Left forelimb (tissue), 1 donor: ENCODE data around the gene SPRR1A.

Experiments used
- DNase-seq: peaks from one replicate; pipeline ENCODE4 v3.0.0-alpha.2; 2018; ENCODE audit warnings: low spot score

The SPRR1A gene

DNA sequence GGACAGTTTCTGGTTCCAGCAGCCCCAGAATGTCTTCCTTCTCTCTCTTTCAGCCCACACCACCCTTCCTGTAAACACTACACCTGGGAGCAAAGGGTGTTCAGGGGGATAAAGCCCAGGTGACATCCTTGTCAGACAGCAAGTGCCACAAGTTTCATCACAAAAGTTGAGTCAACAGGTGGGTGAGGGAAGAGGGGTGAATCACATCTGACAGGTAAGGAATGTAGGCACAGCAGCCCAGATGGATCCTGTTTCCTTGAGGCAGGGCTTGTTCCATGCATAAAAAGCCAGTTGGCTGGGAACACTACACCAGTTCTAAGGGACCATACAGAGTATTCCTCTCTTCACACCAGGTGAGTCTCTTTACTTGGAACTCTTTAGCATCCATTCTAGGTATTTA is 47.0 kb downstream of the SPRR1A start, which contains the start of gene SPRR1B:
SPRR1B (plus strand) TSS at position 309 of the 400 bp plus-strand sequence. CDS start 1,143 bp downstream, outside the sequence.
- DNase-seq = no peak

DNA sequence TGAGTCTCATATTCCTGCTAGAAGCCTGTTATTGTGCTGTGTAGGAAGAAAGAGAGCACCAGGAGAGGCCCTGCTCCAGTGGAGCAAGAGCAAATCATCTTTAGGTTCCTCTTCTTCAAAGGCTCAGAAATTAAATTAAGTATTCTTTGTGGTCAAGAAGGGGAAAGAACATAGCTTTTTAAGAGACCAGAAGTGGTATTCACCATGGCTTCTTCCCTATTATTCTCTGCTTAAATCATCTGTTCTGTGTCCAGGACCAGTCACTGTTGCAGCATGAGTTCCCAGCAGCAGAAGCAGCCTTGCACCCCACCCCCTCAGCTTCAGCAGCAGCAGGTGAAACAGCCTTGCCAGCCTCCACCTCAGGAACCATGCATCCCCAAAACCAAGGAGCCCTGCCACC is 48.2 kb downstream of the SPRR1A start:
- no peak for DNase-seq

DNA sequence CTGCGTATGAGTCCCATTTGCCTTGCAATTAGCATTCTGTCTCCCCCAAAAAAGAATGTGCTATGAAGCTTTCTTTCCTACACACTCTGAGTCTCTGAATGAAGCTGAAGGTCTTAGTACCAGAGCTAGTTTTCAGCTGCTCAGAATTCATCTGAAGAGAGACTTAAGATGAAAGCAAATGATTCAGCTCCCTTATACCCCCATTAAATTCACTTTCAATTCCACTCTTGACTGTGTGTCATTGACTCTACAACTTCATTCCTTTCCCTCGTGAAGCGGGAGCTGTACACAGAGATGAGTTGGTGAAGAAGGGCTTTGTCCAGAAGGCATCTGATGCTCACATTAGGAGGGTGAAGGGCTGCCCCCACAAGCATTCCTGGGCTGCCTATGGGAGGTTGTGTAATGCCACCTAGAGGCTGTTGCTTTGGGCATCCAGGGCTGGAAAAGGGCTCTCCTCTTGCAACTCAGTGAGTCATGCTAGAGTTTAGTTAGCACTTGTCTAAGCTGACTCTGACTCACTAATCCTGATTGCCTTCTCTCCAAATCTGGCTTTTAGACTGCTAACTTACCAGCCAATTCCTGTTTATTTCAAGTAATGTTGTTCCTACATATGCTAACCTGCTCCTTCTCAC is 48.9 kb downstream of the SPRR1A start:
- DNase-seq = no peak

DNA sequence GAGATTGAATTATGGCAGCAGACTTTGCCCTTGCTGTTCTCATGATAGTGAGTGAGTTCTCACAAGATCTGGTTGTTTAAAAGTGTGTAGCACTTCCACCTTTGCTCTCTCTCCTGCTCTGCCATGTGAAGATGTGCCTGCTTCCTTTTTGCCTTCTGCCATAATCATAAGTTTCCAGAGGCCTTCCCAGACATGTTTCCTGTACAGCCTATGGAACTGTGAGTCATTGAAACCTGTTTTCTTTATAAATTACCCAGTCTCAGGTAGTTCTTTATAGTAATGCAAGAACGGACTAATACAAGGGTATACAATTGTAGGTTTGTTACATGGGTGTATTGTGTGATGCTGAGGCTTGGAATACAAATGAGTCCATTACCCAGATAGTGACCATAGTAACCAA is 51.3 kb downstream of the SPRR1A start:
- DNase-seq = no peak
